Left lung (tissue), 10 donors: Measurements from ENCODE around the gene CTIF. TPM values are rescaled to one million over a fixed set of nuclear protein-coding genes. Genes with fewer than 3 reads are reported as not detected.

Source experiments
- ATAC-seq: fragments of 200-7000 bp; cut with Tn5 transposase; one replicate; pipeline ENCODE4 v1.9.1; 2020; ENCODE audit warnings: moderate library complexity
- DNase-seq, 4 donors: peaks; one replicate each; pipeline ENCODE4 v3.0.0-alpha.2; 2013 to 2020
- H3K27ac ChIP-seq, 2 donors: fragments of 200-600 bp; sonication (generic) in 1 of 2; one replicate each; pipeline versions ENCODE4 v1.5.0 to v1.8.0; 2020 to 2021
- H3K27me3 ChIP-seq, 2 donors: fragments of 200-600 bp; sonication (generic) in 1 of 2; one replicate each; pipeline versions ENCODE4 v1.5.0 to v1.8.0; 2020 to 2021
- H3K36me3 ChIP-seq, 2 donors: fragments of 200-600 bp; sonication (generic) in 1 of 2; one replicate each; pipeline versions ENCODE4 v1.5.0 to v1.8.0; 2020 to 2021
- H3K4me1 ChIP-seq, 2 donors: fragments of 200-600 bp; one replicate each; pipeline ENCODE4 v1.8.0; 2021
- H3K4me3 ChIP-seq, 2 donors: fragments of 200-600 bp; sonication (generic) in 1 of 2; one replicate each; pipeline versions ENCODE4 v1.5.0 to v1.8.0; 2020 to 2021; ENCODE audit warnings: mild to moderate bottlenecking in 1 of 2
- H3K9me3 ChIP-seq, 2 donors: fragments of 200-600 bp; sonication (generic) in 1 of 2; one replicate each; pipeline versions ENCODE4 v1.5.0 to v1.8.0; 2020 to 2021
- intact Hi-C, 2 donors: fragments of 100-400 bp; cut with DNase I; formaldehyde crosslinking; loops; one replicate each; pipeline versions ENCODE4 v1.11.2 to v1.14.2; 2022
- polyA plus RNA-seq, 6 donors: library from polyadenylated mRNA; unstranded; fragments of 120-200 nt; gene quantifications; one replicate each; pipeline ENCODE4 v1.2.1, GENCODE V29; 2013; ENCODE audit not compliant: insufficient read length in 6 of 6
- total RNA-seq, 2 donors: library from RNA; stranded (reverse); fragmentation: NEBNext Ultra II Directional; extraction: Animal tissue kit (Norgen Biotek cat#: 25700); gene quantifications; one replicate each; pipeline ENCODE4 v1.2.1, GENCODE V29; 2021
- TF ChIP-seq, protein P1 (sequence below), 2 donors: fragments of 200-600 bp; sonication (generic) in 1 of 2; IDR thresholded peaks; one replicate each; pipeline versions ENCODE4 v1.5.0 to v1.8.0; 2021; ENCODE audit warnings: antibody characterized with exemption in 2 of 2
- donor health status: DM: no; HTN: yes; CAD: no.
- donor health status: DM: no; HTN: no; CAD: no.

The CTIF gene
- total and polyA plus RNA-seq, 8 donors, result 24.9 to 46.1 (median 34.9) TPM

DNA sequence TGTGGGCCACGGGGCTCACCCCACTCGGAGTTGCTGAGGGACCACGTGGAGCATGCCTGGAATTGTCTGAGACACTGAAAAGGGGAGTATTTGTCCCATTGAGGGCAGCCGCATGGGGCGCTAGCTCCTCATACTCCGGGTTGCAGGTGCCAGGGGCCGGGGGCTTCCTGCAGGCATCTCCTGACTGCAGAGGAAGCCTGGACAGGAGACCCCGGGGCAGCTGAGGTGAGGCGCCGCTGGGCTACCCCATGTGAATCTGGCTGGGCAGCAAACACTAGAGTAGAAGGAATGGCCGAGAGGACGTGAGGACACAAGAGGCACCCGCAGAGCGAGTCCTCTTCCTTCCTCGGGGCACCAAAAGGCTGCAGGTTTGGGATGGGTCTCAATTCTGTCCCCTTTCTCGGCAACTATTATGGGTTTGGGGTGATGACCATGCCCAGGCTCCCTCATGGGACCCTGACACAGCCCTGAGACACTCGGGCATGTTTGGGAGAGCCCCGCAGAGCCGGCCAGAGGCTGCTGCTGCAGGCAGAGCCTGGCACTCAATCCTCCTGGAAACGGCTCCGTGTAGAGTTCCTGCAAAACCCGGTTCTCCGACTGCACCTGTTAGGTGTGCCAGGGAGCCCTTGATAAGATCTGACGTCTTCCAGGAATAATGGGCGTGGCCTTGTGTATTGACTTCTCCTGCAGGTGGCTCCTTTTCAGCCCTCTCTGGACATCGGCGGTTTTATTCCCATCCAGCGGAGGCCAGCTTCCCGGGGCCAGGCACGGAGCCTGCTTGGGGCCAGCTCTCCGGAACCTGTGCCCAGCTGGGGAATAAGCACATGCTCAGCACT is 77.0 kb downstream of the CTIF start:
- peak; percentile 77 for ATAC-seq

DNA sequence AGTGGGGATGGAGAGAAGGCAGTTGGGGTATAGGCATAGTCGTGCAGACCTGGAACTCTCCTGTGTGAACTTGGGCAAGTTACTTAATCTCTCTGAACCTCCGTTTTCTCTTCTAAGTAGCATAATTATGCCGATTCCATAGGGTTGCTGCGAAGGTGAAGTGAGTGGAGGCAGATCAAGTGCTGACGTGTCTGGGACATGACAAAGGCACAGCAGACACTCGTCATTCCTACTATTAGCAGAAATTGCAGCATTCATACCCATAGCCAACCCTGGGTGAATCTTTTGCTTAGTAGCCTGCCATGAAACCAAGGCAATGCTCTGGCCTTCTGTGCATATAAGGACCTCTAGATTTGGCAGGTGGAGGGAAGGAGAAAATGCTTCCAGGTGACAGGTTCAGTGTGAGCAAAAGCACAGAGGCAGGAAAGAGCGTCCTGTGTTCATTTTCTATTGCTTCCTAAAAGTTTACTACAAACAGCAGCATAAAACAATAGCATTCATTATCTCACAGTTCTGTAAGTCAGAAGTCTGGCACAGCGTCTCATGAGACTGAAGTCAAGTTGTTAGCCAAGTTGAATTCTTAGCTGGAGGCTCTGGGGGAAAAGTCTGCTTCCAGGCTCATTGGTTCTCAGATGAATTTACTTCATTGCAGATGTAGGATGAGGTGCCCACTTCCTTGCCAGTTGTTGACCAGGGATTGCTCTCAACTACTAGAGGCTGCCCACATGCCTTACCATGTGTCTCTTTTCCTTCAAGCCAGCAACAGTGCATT is 77.8 kb downstream of the CTIF start:
- H3K36me3 ChIP-seq, result peaks cover 0 to 23% of the 10 kb centered on the region in 2 donors
- TF ChIP-seq, protein P1, sequence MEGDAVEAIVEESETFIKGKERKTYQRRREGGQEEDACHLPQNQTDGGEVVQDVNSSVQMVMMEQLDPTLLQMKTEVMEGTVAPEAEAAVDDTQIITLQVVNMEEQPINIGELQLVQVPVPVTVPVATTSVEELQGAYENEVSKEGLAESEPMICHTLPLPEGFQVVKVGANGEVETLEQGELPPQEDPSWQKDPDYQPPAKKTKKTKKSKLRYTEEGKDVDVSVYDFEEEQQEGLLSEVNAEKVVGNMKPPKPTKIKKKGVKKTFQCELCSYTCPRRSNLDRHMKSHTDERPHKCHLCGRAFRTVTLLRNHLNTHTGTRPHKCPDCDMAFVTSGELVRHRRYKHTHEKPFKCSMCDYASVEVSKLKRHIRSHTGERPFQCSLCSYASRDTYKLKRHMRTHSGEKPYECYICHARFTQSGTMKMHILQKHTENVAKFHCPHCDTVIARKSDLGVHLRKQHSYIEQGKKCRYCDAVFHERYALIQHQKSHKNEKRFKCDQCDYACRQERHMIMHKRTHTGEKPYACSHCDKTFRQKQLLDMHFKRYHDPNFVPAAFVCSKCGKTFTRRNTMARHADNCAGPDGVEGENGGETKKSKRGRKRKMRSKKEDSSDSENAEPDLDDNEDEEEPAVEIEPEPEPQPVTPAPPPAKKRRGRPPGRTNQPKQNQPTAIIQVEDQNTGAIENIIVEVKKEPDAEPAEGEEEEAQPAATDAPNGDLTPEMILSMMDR (IDR thresholded peaks at IDR 0.05), result no peak
- ATAC-seq (no peak), DNase-seq (peak in 1 of 4 donors; percentile 73)
- no peak overlapping the region for H3K4me3 ChIP-seq
- no peaks in the 10 kb centered on the region for H3K27me3 ChIP-seq
- intact Hi-C loops, result no loop called here
- H3K4me1 ChIP-seq, result no peaks in the 10 kb centered on the region
- no peaks in the 10 kb centered on the region for H3K9me3 ChIP-seq
- no peak overlapping the region for H3K27ac ChIP-seq

More for the DNA sequence above, 77.0 kb downstream of the CTIF start:
- intact Hi-C loops, result no loop called here
- Histone ChIP-seq H3K4me3 (no peak overlapping the region), H3K9me3 (no peaks in the 10 kb centered on the region), H3K4me1 (no peaks in the 10 kb centered on the region), H3K27ac (no peak overlapping the region), H3K36me3 (peaks cover 0 to 17% of the 10 kb centered on the region in 2 donors), H3K27me3 (no peaks in the 10 kb centered on the region)
- TF ChIP-seq, protein P1 (IDR thresholded peaks at IDR 0.05), result no peak
- peak in 1 of 4 donors; percentile 37 for DNase-seq

DNA sequence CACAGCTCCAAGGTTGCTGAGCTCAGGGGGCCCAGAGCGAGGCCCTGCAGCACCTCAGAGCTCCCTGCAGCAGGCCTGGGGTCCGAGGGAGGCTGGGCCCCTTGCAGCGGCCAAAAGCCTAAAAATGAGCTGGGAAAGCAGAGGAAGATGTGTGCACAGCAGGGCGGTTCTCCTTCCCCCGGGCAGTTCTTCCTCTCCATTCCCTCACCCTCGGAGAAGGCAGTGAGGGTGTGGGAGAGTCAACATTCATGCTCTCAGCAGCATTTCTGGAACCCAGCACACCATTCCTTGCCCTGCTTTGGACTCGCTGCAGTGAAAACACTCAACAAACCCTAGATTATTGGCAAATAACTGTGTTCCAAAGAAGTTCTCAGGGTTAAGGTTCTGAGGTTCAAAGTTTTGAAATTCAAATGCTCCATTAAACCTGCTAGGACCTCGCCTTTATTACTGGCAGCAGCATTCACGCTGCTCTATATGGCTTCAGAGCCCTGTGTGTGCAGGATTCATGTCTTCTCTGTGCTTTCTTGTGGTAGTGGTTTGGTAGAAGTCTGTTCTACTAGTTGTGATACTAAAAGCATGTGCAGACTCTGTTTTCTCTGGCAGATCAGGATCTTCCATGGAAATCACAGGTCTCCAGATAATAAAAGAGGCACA is 79.1 kb downstream of the CTIF start:
- DNase-seq (no peak), ATAC-seq (no peak)
- Histone ChIP-seq H3K4me3 (no peak overlapping the region), H3K9me3 (no peaks in the 10 kb centered on the region), H3K4me1 (no peaks in the 10 kb centered on the region), H3K27me3 (no peaks in the 10 kb centered on the region), H3K27ac (no peak overlapping the region), H3K36me3 (peaks cover 0 to 24% of the 10 kb centered on the region in 2 donors)
- intact Hi-C loops, result no loop called here
- TF ChIP-seq, protein P1 (IDR thresholded peaks at IDR 0.05), result no peak

DNA sequence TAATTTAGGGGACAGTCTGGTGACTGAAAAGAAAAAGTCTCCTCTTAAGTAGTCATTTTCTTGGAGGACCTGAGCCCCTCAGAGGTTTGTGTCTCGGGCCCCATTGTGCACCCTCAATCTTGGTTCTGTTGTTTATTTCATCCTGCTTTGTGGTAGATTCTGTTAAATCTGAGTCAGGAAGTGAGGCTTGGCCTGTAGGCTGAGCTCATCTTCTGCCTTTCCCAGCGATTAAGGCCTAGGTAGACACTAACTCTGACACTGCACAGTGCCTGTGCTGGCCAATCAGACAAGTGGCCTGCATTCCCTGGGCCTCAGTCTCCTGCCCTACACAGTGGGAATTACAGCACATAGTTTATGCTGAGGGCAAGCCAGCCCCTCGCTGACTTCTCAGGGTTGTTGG is 80.2 kb downstream of the CTIF start:
- H3K36me3 ChIP-seq, result peaks cover 0 to 24% of the 10 kb centered on the region in 2 donors
- DNase-seq (no peak), ATAC-seq (no peak)
- H3K4me3 ChIP-seq, result no peak overlapping the region
- no peaks in the 10 kb centered on the region for H3K27me3 ChIP-seq
- TF ChIP-seq, protein P1 (IDR thresholded peaks at IDR 0.05), result no peak
- H3K4me1 ChIP-seq, result no peaks in the 10 kb centered on the region
- intact Hi-C loops, result no loop called here
- H3K9me3 ChIP-seq, result no peaks in the 10 kb centered on the region
- H3K27ac ChIP-seq, result no peak overlapping the region
